ENCODE measurements around the gene KIF2A. TPM values are rescaled to one million over a fixed set of nuclear protein-coding genes. Genes with fewer than 3 reads are reported as not detected.

KIF2A gene
- total and polyA plus RNA-seq, 2 of the 4 experiments (the other 2 are of a cell fraction), result 23.6 to 37.3 TPM

GRCh38 chr5:62340979-62341378, 35.0 kb downstream of the KIF2A start:
- H3K4me3 ChIP-seq (ENCODE audit: insufficient read depth, low read depth, low read length), result no peak overlapping the region
- no peak overlapping the region for H2BK20ac ChIP-seq (ENCODE audit: low read depth, low read length)
- H3K18ac ChIP-seq (ENCODE audit: low read depth, low read length), result no peak overlapping the region
- no peak for ATAC-seq (ENCODE audit: low read depth)
- H4K8ac ChIP-seq (ENCODE audit: low read depth in 2 of 2, low read length in 2 of 2), result no peak overlapping the region
- no peak overlapping the region for H2AK9ac ChIP-seq (replicated peaks; ENCODE audit: low read depth, low read length, poor library complexity)
- TF ChIP-seq NFE2L2 (IDR thresholded peaks at IDR 0.05; ENCODE audit: low read depth, low read length), result no peak
- TF ChIP-seq RFX5 (IDR thresholded peaks at IDR 0.05; ENCODE audit: low read depth, low read length), result no peak
- TF ChIP-seq MXI1 (IDR thresholded peaks at IDR 0.05; ENCODE audit: borderline replicate concordance, low read depth, low read length), result no peak
- no peak for TF ChIP-seq POLR2A (IDR thresholded peaks at IDR 0.05; ENCODE audit: low read depth, low read length)
- no peak for TF ChIP-seq RAD21 (IDR thresholded peaks at IDR 0.05; ENCODE audit: low read length)
- no peak for TF ChIP-seq CTCF (conservative IDR thresholded peaks at IDR 0.05; ENCODE audit: low read depth, low read length)
- TF ChIP-seq BHLHE40 (IDR thresholded peaks at IDR 0.05; ENCODE audit: low read depth, low read length), result no peak
- TF ChIP-seq MAZ (IDR thresholded peaks at IDR 0.05; ENCODE audit: borderline replicate concordance, low read depth, low read length), result no peak
- no peak for TF ChIP-seq CHD1 (IDR thresholded peaks at IDR 0.05; ENCODE audit: low read depth, low read length)
- no peak for TF ChIP-seq MAFK (IDR thresholded peaks at IDR 0.05; ENCODE audit: low read depth, low read length)
- TF ChIP-seq SMC3 (IDR thresholded peaks at IDR 0.05; ENCODE audit: low read depth, low read length), result no peak
- TF ChIP-seq USF2 (IDR thresholded peaks at IDR 0.05; ENCODE audit: low read depth, low read length), result no peak
- no peak for TF ChIP-seq RCOR1 (IDR thresholded peaks at IDR 0.05; ENCODE audit: insufficient replicate concordance, low read length)
- no peak for TF ChIP-seq ELK1 (IDR thresholded peaks at IDR 0.05; ENCODE audit: borderline replicate concordance, low read depth, low read length)
- no peak for TF ChIP-seq CEBPB (IDR thresholded peaks at IDR 0.05; ENCODE audit: low read depth, low read length)
- TF ChIP-seq FOS (IDR thresholded peaks at IDR 0.05; ENCODE audit: low read depth, low read length), result no peak
- peaks cover 23 to 44% of the 10 kb centered on the region in 2 experiments for H3K79me1 ChIP-seq (ENCODE audit: low read depth in 1 of 2, low read length in 2 of 2)
- intact Hi-C loops (cut with micrococcal nuclease), result no loop called here
- no peak overlapping the region for H2BK15ac ChIP-seq (ENCODE audit: low read depth, low read length)
- H3K23ac ChIP-seq (ENCODE audit: low read depth, low read length), result no peak overlapping the region
- H4K91ac ChIP-seq (ENCODE audit: insufficient read depth, low read depth, low read length), result no peak overlapping the region
- H2AFZ ChIP-seq (replicated peaks; ENCODE audit: low read length, poor library complexity), result no peak overlapping the region
- POLR2A ChIA-PET (ENCODE audit: unreplicated experiment), result no interaction called here
- H3K27ac ChIP-seq (ENCODE audit: insufficient read depth, low read length), result no peak overlapping the region
- no peak overlapping the region for H2BK5ac ChIP-seq (ENCODE audit: low read depth, low read length, poor library complexity, severe bottlenecking)
- no peak overlapping the region for H3K56ac ChIP-seq (ENCODE audit: extremely low read depth, insufficient read depth, low read length)
- H2BK120ac ChIP-seq (ENCODE audit: low read depth, low read length), result no peak overlapping the region
- no peaks in the 10 kb centered on the region for H3K9me3 ChIP-seq (ENCODE audit: control insufficient read depth, insufficient read depth, low read length)
- no peak overlapping the region for H3K4ac ChIP-seq (ENCODE audit: low read depth, low read length)
- no peaks in the 10 kb centered on the region for H3K27me3 ChIP-seq (ENCODE audit: control insufficient read depth, insufficient read depth, low read length)
- H3K9me1 ChIP-seq (ENCODE audit: insufficient read depth, low read length), result peaks cover 9% of the 10 kb centered on the region
- WGBS, 2 experiments (ENCODE audit: extremely low coverage in 2 of 2, insufficient read length in 1 of 2), result no CpG with 5 or more reads among the region's 2 CpGs
- CTCF ChIA-PET, result no interaction called here
- no TSS peak for BruUV-seq (replicated peaks)
- H4K5ac ChIP-seq (ENCODE audit: low read depth, low read length), result no peak overlapping the region
- H3K9ac ChIP-seq (ENCODE audit: low read depth, low read length), result no peak overlapping the region
- no peak for DNase-seq
- in situ Hi-C loops (cut with MboI; ENCODE audit: low sequenced_read_pairs), result no loop called here
- H3K4me1 ChIP-seq (ENCODE audit: control insufficient read depth, insufficient read depth, low read length), result no peaks in the 10 kb centered on the region
- H3K14ac ChIP-seq (replicated peaks; ENCODE audit: low read depth, low read length), result no peak overlapping the region
- H4K20me1 ChIP-seq (ENCODE audit: insufficient read depth, low read length), result peaks cover 23% of the 10 kb centered on the region
- H2AK5ac ChIP-seq (ENCODE audit: low read depth, low read length), result no peak overlapping the region
- dilution Hi-C loops (cut with HindIII; ENCODE audit: low sequenced_read_pairs, unreplicated experiment), result no loop called here
- H3K4me2 ChIP-seq (ENCODE audit: low read depth, low read length), result no peak overlapping the region
- no peaks in the 10 kb centered on the region; the same call in 1 of the 2 replicates for H3K36me3 ChIP-seq (ENCODE audit: control insufficient read depth, insufficient read depth, low read length)

Measured in IMR-90 (cell line).